Stimulated activated naive CD8-positive, alpha-beta T cell treated with anti-CD3 and anti-CD28 coated beads, Interleukin-15, amount 100 ng/mL, for 72 hours (primary cell): Measurements from ENCODE around the gene FARP2.
"Not testable (repeated sequence)": the region's sequence is repeated elsewhere in the genome, so short reads cannot be mapped to it uniquely, and the experiment has no call there.

ENCODE experiments used
- ATAC-seq: fragments of 150-1000 bp; cut with Tn5 transposase; 2 replicates; pipeline ENCODE4 v1.10.0; 2021; ENCODE audit warnings: mild to moderate bottlenecking, moderate library complexity
- DNase-seq, 2 donors: peaks; one replicate each; pipeline ENCODE4 v3.0.0; 2021 to 2022
- H3K27ac Mint-ChIP-seq, 2 donors: one replicate each; pipeline ENCODE4 v1.8.0; 2022; ENCODE audit warnings: mild to moderate bottlenecking in 2 of 2, mixed read lengths in 2 of 2, moderate library complexity in 2 of 2
- H3K27me3 Mint-ChIP-seq: one replicate; pipeline ENCODE4 v1.8.0; 2022; ENCODE audit warnings: mixed read lengths
- H3K4me1 Mint-ChIP-seq: one replicate; pipeline ENCODE4 v1.8.0; 2022; ENCODE audit warnings: mild to moderate bottlenecking, mixed read lengths
- H3K4me3 Mint-ChIP-seq, 2 donors: one replicate each; pipeline ENCODE4 v1.8.0; 2022; ENCODE audit warnings: mild to moderate bottlenecking in 2 of 2, mixed read lengths in 2 of 2, moderate library complexity in 1 of 2
- H3K9me3 Mint-ChIP-seq, 2 donors: one replicate each; pipeline ENCODE4 v1.8.0; 2022; ENCODE audit warnings: mixed read lengths in 2 of 2

FARP2 gene

GRCh38 chr2:241373446-241373845 lies 17.4 kb downstream of the FARP2 start:
- no peaks in the 10 kb centered on the region for H3K4me1 Mint-ChIP-seq
- H3K9me3 Mint-ChIP-seq = no peaks in the 10 kb centered on the region
- H3K4me3 Mint-ChIP-seq = no peak overlapping the region
- DNase-seq (no peak), ATAC-seq (no peak)
- H3K27ac Mint-ChIP-seq = no peak overlapping the region
- H3K27me3 Mint-ChIP-seq = no peaks in the 10 kb centered on the region

DNA sequence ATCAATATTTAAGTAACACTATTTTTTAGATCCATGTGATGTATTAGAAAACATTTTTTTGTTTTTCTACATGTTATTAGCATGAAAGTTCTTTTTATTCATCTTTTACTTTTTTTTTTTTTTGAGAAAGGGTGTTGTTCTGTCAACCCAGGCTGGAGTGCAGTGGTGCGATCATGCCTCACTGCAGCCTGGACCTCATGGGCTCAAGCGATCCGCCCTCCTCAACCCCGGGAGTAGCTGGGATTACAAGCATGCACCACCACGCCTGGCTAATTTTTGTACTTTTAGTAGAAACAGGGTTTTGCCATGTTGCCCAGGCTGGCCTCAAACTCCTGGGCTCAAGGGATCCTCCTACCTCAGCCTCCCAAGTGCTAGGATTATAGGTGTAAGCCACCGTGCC lies 17.8 kb downstream of the FARP2 start:
- H3K27ac Mint-ChIP-seq, H3K4me3 Mint-ChIP-seq, DNase-seq, H3K4me1 Mint-ChIP-seq, ATAC-seq, H3K9me3 Mint-ChIP-seq, H3K27me3 Mint-ChIP-seq: not testable (repeated sequence)

DNA sequence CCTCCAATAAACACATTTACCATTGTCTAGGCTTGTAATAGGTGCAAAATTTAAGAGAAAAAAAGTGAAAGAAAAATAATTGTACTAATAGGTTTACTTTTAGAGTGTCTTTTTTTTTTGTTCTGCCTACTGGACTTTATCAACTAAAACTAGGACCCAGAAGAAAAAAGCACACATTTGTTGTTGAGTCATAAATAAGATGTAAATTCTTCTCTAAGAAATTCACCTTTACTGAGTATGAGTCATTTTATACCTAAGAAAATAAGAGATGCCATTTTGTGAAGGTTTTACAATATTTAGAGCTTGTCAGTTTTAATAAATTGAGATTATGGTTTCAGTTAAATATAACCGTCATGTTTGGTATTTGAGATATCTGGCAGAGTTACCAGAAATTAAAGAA lies 19.2 kb downstream of the FARP2 start:
- Mint-ChIP-seq H3K9me3 (no peaks in the 10 kb centered on the region), H3K27ac (no peak overlapping the region), H3K4me1 (no peaks in the 10 kb centered on the region), H3K4me3 (no peak overlapping the region), H3K27me3 (no peaks in the 10 kb centered on the region)
- no peak for DNase-seq
- ATAC-seq = no peak

- H3K4me3 Mint-ChIP-seq = no peak overlapping the region
- no peaks in the 10 kb centered on the region for H3K9me3 Mint-ChIP-seq
- ATAC-seq (no peak), DNase-seq (no peak)
- H3K27me3 Mint-ChIP-seq = no peaks in the 10 kb centered on the region
- no peaks in the 10 kb centered on the region for H3K4me1 Mint-ChIP-seq
- no peak overlapping the region for H3K27ac Mint-ChIP-seq
These were observed 20.7 kb downstream of the FARP2 start for GRCh38 chr2:241376808-241377207.

GRCh38 chr2:241378816-241379215 lies 22.7 kb downstream of the FARP2 start:
- H3K4me1 Mint-ChIP-seq = no peaks in the 10 kb centered on the region
- DNase-seq (no peak), ATAC-seq (no peak)
- no peak overlapping the region for H3K27ac Mint-ChIP-seq
- no peak overlapping the region for H3K4me3 Mint-ChIP-seq
- no peaks in the 10 kb centered on the region for H3K9me3 Mint-ChIP-seq
- no peaks in the 10 kb centered on the region for H3K27me3 Mint-ChIP-seq

- Mint-ChIP-seq H3K4me3 (no peak overlapping the region), H3K27me3 (no peaks in the 10 kb centered on the region), H3K9me3 (no peaks in the 10 kb centered on the region), H3K4me1 (no peaks in the 10 kb centered on the region), H3K27ac (peak overlapping the region in 1 of 2 donors; percentile 14)
- ATAC-seq = no peak
- no peak for DNase-seq
These were observed 23.7 kb downstream of the FARP2 start for GRCh38 chr2:241379481-241380480.

DNA sequence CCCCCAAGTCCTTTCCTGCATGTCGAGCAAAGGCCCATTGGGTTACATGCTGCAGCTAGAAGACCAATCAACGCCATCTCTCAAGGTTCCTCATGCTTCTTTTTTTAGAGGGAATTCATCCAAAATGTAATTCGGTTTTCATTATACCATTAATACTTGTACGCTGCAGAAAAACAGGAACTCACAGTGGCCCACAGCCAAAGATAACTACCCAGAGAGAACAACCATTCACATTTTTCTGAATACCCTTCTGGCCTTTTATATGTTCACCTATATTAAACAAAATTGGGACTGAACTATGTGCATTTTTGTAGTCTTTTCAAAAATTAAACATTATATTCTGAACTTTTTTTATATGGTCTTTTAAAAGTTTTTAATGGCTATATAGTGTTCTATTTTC lies 25.8 kb downstream of the FARP2 start:
- Mint-ChIP-seq H3K4me3 (no peak overlapping the region), H3K4me1 (no peaks in the 10 kb centered on the region), H3K27me3 (no peaks in the 10 kb centered on the region), H3K27ac (peak overlapping the region in 1 of 2 donors; percentile 12), H3K9me3 (no peaks in the 10 kb centered on the region)
- DNase-seq = no peak
- ATAC-seq = no peak

DNA sequence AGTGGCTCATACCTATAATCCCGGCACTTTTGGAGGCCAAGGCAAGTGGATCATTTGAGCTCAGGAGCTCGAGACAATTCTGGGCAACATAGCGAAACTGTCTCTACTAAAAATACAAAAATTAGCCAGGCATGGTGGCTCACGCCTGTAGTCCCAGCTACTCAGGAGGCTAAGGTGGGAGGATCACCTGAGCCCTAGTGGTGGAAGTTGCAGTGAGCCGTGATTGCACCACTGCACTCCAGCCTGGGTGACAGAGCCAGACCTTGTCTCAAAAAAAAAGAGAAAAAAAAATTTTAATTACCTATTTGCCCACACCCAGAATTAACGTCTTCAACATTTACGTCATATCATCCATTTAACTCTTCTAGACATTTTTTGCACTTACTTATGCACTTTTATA lies 29.4 kb downstream of the FARP2 start:
- not testable (repeated sequence) for H3K27ac Mint-ChIP-seq, H3K27me3 Mint-ChIP-seq, H3K9me3 Mint-ChIP-seq, DNase-seq, H3K4me1 Mint-ChIP-seq, ATAC-seq, H3K4me3 Mint-ChIP-seq

DNA sequence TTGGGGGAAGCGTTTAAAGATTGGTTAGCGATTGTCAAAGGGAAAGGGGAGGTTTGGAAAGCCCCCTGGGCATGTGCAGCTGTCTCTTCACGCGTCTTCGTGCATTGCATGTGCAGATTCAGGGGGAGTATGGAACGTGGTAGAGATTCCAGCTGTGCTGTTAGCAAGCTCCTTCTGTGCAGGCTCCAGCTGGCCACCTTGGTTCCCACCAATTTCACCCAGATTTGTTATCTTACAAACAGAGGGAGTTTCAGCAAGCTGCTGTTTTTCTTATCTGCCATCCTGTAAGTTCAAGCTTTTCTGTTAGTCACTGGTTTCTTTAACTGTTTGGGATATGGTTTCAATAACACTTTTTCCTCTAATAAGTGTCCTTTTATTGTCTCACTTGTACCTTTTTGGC lies 30.4 kb downstream of the FARP2 start:
- ATAC-seq = no peak
- Mint-ChIP-seq H3K27ac (no peak overlapping the region), H3K4me3 (no peak overlapping the region), H3K27me3 (no peaks in the 10 kb centered on the region), H3K9me3 (no peaks in the 10 kb centered on the region), H3K4me1 (peaks cover 11% of the 10 kb centered on the region)
- no peak for DNase-seq

- peaks cover 23% of the 10 kb centered on the region for H3K4me1 Mint-ChIP-seq
- H3K27ac Mint-ChIP-seq = no peak overlapping the region
- DNase-seq = no peak
- no peak for ATAC-seq
- no peak overlapping the region for H3K4me3 Mint-ChIP-seq
- no peaks in the 10 kb centered on the region for H3K27me3 Mint-ChIP-seq
- H3K9me3 Mint-ChIP-seq = no peaks in the 10 kb centered on the region
These were observed 33.6 kb downstream of the FARP2 start for GRCh38 chr2:241389697-241390096.

DNA sequence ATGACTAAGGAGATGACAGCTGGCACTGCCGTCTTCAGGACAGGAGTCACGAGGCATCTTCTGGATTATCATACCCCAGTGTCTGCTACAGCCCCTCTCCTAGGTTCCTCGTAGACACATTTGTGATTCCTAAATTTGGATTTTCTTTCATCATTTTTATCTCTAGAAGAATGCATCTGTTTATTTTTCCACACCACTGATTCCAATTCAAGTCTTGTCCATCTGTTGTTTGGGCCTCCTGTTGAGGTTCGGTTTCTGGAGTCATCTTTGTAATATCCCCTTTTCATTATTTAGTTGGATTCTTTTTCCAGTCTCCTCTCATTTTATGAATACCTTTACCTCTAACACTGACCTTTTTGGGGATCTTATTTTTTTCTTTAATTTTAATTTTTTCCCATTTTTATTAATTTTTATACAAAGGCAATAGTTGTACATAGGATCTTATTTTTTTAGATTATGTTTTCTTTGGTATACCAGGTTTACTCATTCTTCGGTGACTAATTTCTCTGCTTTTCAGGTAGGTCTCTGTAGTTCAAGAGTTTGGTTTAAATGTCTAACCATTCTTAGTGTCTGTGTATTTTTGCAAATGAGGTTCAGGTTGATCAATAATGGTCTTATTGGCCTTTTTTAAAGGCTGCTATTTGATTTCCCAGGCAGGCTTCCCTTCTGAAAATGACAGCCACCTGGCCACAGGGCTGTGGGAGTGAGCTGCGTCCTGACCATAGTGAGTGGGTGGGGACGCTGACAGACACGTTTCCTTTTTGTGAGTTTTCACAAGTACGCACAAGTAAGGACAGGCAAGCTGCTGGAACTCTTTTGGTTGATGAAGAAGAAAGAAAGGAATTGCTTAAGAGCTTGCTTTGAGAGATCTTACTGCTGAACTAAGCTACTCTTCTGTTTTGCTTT lies 34.5 kb downstream of the FARP2 start:
- no peaks in the 10 kb centered on the region for H3K27me3 Mint-ChIP-seq
- no peak overlapping the region for H3K27ac Mint-ChIP-seq
- no peak overlapping the region for H3K4me3 Mint-ChIP-seq
- DNase-seq = no peak
- H3K4me1 Mint-ChIP-seq = peaks cover 23% of the 10 kb centered on the region
- no peaks in the 10 kb centered on the region for H3K9me3 Mint-ChIP-seq
- no peak for ATAC-seq

DNA sequence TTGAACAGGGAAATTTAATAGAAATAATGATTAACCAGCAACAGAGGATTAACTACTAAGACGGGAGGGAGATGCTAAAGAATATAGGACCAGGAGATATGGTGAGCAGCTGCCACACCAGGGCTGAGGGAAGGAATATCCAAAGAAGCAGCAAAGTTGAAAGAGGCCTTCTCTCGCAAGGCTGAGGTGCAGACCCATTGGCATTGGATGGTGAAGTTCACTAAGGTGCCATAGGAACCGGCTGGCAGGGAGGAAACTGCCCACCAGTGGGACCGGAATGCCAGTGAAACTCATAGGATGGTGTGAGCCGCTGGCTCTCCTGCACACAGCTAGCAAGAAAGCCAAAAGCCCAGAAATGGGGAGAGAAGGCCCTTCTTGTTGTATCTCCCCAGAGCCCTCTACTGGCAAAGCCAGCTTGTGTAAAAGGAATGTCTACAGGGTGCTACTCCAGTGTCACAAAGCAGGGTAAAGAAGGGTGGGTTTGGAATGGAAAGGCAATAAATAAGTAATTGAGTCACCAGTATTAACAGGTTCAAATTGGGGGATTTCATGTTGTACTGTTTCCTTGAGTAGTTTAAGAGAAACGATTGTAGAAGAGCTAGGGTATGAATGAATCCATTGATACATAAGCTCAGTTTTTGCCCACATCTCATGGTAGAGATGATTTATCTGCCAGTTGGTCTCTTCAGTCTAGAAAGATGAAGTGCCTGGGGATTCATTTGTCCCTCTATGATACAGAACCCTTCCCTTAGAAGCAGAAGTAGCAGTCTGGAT lies 36.0 kb downstream of the FARP2 start:
- Mint-ChIP-seq H3K4me1 (peaks cover 23% of the 10 kb centered on the region), H3K4me3 (no peak overlapping the region), H3K27ac (no peak overlapping the region), H3K9me3 (no peaks in the 10 kb centered on the region), H3K27me3 (no peaks in the 10 kb centered on the region)
- ATAC-seq (no peak), DNase-seq (no peak)

- not testable (repeated sequence) for H3K4me3 Mint-ChIP-seq, H3K27me3 Mint-ChIP-seq, H3K27ac Mint-ChIP-seq, ATAC-seq, H3K9me3 Mint-ChIP-seq, DNase-seq
- H3K4me1 Mint-ChIP-seq = peaks cover 23% of the 10 kb centered on the region
These were observed 36.7 kb downstream of the FARP2 start for GRCh38 chr2:241392753-241393152.

DNA sequence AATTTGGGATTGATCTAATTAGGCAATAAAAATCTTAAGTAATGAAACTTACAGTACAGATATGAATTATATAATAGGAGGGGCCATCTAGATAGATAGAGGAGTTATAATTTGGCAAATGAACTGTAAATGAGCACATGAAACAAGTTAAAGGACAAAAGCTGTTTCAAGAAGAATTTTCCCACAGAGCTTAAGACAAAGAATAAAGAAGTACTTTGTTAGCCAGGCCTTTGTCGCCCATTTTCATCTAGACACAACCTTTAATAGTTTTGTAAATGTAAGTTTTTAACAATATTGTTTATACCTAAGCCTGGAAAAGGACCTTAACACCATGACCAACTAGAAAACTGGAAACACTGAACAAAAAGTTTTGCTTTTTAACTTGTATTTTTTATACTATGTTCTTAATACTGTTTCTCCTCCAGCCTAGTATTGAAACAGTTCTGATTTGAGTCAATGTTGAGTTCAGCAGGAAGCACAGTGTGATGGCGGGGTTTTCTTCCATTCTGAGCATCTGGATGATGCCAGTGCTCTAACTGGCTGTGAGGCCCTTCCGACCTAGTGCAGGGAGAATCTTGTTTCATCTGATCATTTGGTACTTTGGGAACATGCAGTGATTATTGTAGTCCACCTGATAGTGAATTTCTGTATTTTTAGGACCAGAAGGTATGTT lies 37.6 kb downstream of the FARP2 start:
- no peak overlapping the region for H3K4me3 Mint-ChIP-seq
- no peak for DNase-seq
- no peak for ATAC-seq
- H3K4me1 Mint-ChIP-seq = peaks cover 23% of the 10 kb centered on the region
- H3K27me3 Mint-ChIP-seq = no peaks in the 10 kb centered on the region
- no peak overlapping the region for H3K27ac Mint-ChIP-seq
- no peaks in the 10 kb centered on the region for H3K9me3 Mint-ChIP-seq

- H3K27me3 Mint-ChIP-seq, H3K27ac Mint-ChIP-seq, ATAC-seq, H3K9me3 Mint-ChIP-seq, H3K4me3 Mint-ChIP-seq, DNase-seq, H3K4me1 Mint-ChIP-seq: not testable (repeated sequence)
These were observed 40.7 kb downstream of the FARP2 start for GRCh38 chr2:241396809-241397208.
